Heart right ventricle (tissue), 16 donors: ENCODE results near the gene CLCF1. TPM values are rescaled to one million over a fixed set of nuclear protein-coding genes. Genes with fewer than 3 reads are reported as not detected.

Experiments
- ATAC-seq, 8 donors: fragments of 200-7000 bp; cut with Tn5 transposase; one replicate each; pipeline ENCODE4 v1.9.1; 2020; ENCODE audit warnings: mild to moderate bottlenecking in 8 of 8, moderate library complexity in 8 of 8, moderate number of reproducible peaks in 1 of 8
- DNase-seq, 2 donors: peaks; one replicate each; pipeline ENCODE4 v3.0.0-alpha.2; 2020
- H3K27ac ChIP-seq, 10 donors: fragments of 200-600 bp; sonication (generic) in 2 of 10; one replicate each; pipeline versions ENCODE4 v1.5.0 to v1.8.0; 2020 to 2022; ENCODE audit warnings: mild to moderate bottlenecking in 3 of 10
- H3K27me3 ChIP-seq, 7 donors: fragments of 200-600 bp; one replicate each; pipeline ENCODE4 v1.8.0; 2021 to 2022; ENCODE audit warnings: mild to moderate bottlenecking in 2 of 7
- H3K36me3 ChIP-seq, 9 donors: fragments of 200-600 bp; sonication (generic) in 1 of 9; one replicate each; pipeline versions ENCODE4 v1.5.0 to v1.8.0; 2020 to 2022; ENCODE audit warnings: mild to moderate bottlenecking in 2 of 9
- H3K4me1 ChIP-seq, 9 donors: fragments of 200-600 bp; sonication (generic) in 1 of 9; one replicate each; pipeline versions ENCODE4 v1.5.0 to v1.8.0; 2020 to 2022; ENCODE audit warnings: mild to moderate bottlenecking in 4 of 9
- H3K4me3 ChIP-seq, 10 donors: fragments of 200-600 bp; sonication (generic) in 2 of 10; one replicate each; pipeline versions ENCODE4 v1.5.0 to v1.8.0; 2020 to 2022; ENCODE audit warnings: mild to moderate bottlenecking in 7 of 10, moderate library complexity in 2 of 10
- H3K9me3 ChIP-seq, 11 donors: fragments of 200-600 bp in 10 of 11; sonication (generic) in 2 of 11; one replicate each; pipeline versions ENCODE4 v1.5.0 to v1.8.0; 2013 to 2022; ENCODE audit warnings: mild to moderate bottlenecking in 2 of 11, control low read depth in 1 of 11, moderate library complexity in 1 of 11
- CTCF ChIP-seq, 9 donors: fragments of 200-600 bp; sonication (generic) in 2 of 9; IDR thresholded peaks; one replicate each; pipeline versions ENCODE4 v1.5.0 to v1.8.0; 2021 to 2022; ENCODE audit warnings: antibody characterized with exemption in 9 of 9, mild to moderate bottlenecking in 5 of 9, moderate library complexity in 1 of 9
- WGBS, 2 donors: extraction: QIAGEN DNeasy Blood & Tissue Kit; methylation state at CpG; one replicate each; pipeline ENCODE4 v1.1.7; 2013; ENCODE audit warnings: inconsistent platforms in 1 of 2; 5-methylcytosine and 5-hydroxymethylcytosine counted together
- intact Hi-C, 10 donors: fragments of 100-400 bp; cut with DNase I; formaldehyde crosslinking; loops; one replicate each; pipeline versions ENCODE4 v1.11.1 to v1.14.2; 2022
- polyA plus RNA-seq, 2 donors: library from polyadenylated mRNA; stranded (reverse); fragments of 200-250 nt; gene quantifications; one replicate each; pipeline ENCODE4 v1.2.3, GENCODE V29; 2013
- total RNA-seq, 10 donors: library from RNA; stranded (reverse); fragmentation: NEBNext Ultra II Directional in 3 of 10; extraction: Animal tissue kit (Norgen Biotek cat#: 25700) in 3 of 10; gene quantifications; one replicate each; pipeline versions ENCODE4 v1.2.1 to v1.2.4, GENCODE V29; 2021 to 2023
- donor health status: Arrhythmogenic right ventricular cardiomyopathy.
- donor health status: ischemic (EF 13 %, LVEDD 7.1; RV severe dilation, severe dysfunction).
- donor health status: healthy with polysubstance abuse.
- donor health status: DM: no; HTN: yes; CAD: no.
- donor health status: DM: no; HTN: no; CAD: no.
- donor health status: ischemic (EF 25% LVEDD 6.9; RV normal size, moderate dysfunction).
- donor health status: ischemic (EF 25% LVEDD 5.7; RV mildly dilated, moderate dysfunction).
- donor health status: healthy.
- donor health status: DM: yes; HTN: yes; CAD: no.
- donor health status: Ischemic cardiomyopathy.
- donor health status: ischemic (EF 35%, LVEDD 5.7; RV mildly dilated, moderate dysfunction).
- donor health status: nonischemic (EF 11% LVEDD 7.7; RV severe dilation, severe dysfunction).
- donor health status: DM: yes; HTN: yes; CAD: no.
- donor health status: PGD.
- donor health status: ischemic (EF 29% LVEDD 5.4; RV normal size, mild dysfunction).
- donor health status: nonischemic (EF 23%, LVEDD 6.1; RV moderate dilation, normal function).

CLCF1 gene
- total and polyA plus RNA-seq, 12 donors = 0.31 to 12.3 (median 1.2) TPM

- peak overlapping the region in 4 of 10 donors; percentile 1 to 56 (median 22) for H3K27ac ChIP-seq
- WGBS, 2 donors = 54 to 56% methylated on average over 13 of the region's 13 CpGs
- no peaks in the 10 kb centered on the region for H3K27me3 ChIP-seq
- H3K9me3 ChIP-seq = no peaks in the 10 kb centered on the region
- peaks cover 0 to 65% (median 26%) of the 10 kb centered on the region in 9 donors for H3K36me3 ChIP-seq
- TF ChIP-seq CTCF (IDR thresholded peaks at IDR 0.05) = no peak
- H3K4me1 ChIP-seq = peaks cover 4 to 57% (median 44%) of the 10 kb centered on the region in 9 donors
- DNase-seq (no peak), ATAC-seq (no peak)
- H3K4me3 ChIP-seq = no peak overlapping the region
- intact Hi-C loops = loop anchor here in 2 of 10 donors (2.0 to 10.0 kb wide), 2 partner anchors 108 to 110 kb away; partner anchors contain the start of genes CDK2AP2 (in 1 of the 2) and PITPNM1 (in 1 of the 2)
Measured at GRCh38 chr11:67396587-67397389, 23.4 kb upstream of the CLCF1 start.

GRCh38 chr11:67396259-67396581 is 22.8 kb upstream of the CLCF1 start:
- intact Hi-C loops = loop anchor here in 2 of 10 donors (2.0 to 10.0 kb wide), 2 partner anchors 109 to 111 kb away; partner anchors contain the start of genes CDK2AP2 (in 1 of the 2) and PITPNM1 (in 1 of the 2)
- peak overlapping the region in 1 of 10 donors; percentile 21 for H3K27ac ChIP-seq
- no peak for TF ChIP-seq CTCF (IDR thresholded peaks at IDR 0.05)
- WGBS, 2 donors = 93% methylated on average over 7 of the region's 7 CpGs
- no peak for DNase-seq
- H3K9me3 ChIP-seq = no peaks in the 10 kb centered on the region
- no peak for ATAC-seq
- H3K4me1 ChIP-seq = peaks cover 4 to 57% (median 46%) of the 10 kb centered on the region in 9 donors
- H3K4me3 ChIP-seq = no peak overlapping the region
- H3K36me3 ChIP-seq = peaks cover 0 to 65% (median 26%) of the 10 kb centered on the region in 9 donors
- no peaks in the 10 kb centered on the region for H3K27me3 ChIP-seq

GRCh38 chr11:67395555-67396258 is 22.3 kb upstream of the CLCF1 start:
- TF ChIP-seq CTCF (IDR thresholded peaks at IDR 0.05) = no peak
- intact Hi-C loops = loop anchor here in 2 of 10 donors (2.0 to 10.0 kb wide), 2 partner anchors 109 to 111 kb away; partner anchors contain the start of genes CDK2AP2 (in 1 of the 2) and PITPNM1 (in 1 of the 2)
- ATAC-seq = no peak
- no peak overlapping the region for H3K27ac ChIP-seq
- 86 to 87% methylated on average over 19 of the region's 19 CpGs for WGBS, 2 donors
- no peaks in the 10 kb centered on the region for H3K27me3 ChIP-seq
- DNase-seq = no peak
- no peaks in the 10 kb centered on the region for H3K9me3 ChIP-seq
- H3K36me3 ChIP-seq = peaks cover 0 to 65% (median 26%) of the 10 kb centered on the region in 9 donors
- H3K4me1 ChIP-seq = peaks cover 4 to 59% (median 49%) of the 10 kb centered on the region in 9 donors
- no peak overlapping the region for H3K4me3 ChIP-seq

GRCh38 chr11:67393990-67394389 is 20.6 kb upstream of the CLCF1 start:
- ATAC-seq (no peak), DNase-seq (no peak)
- H3K27me3 ChIP-seq = no peaks in the 10 kb centered on the region
- no peaks in the 10 kb centered on the region for H3K9me3 ChIP-seq
- no peak for TF ChIP-seq CTCF (IDR thresholded peaks at IDR 0.05)
- peaks cover 4 to 46% (median 38%) of the 10 kb centered on the region in 9 donors for H3K4me1 ChIP-seq
- H3K4me3 ChIP-seq = no peak overlapping the region
- H3K36me3 ChIP-seq = peaks cover 0 to 48% (median 20%) of the 10 kb centered on the region in 9 donors
- intact Hi-C loops = loop anchor here in 2 of 10 donors (5.0 to 10.0 kb wide), 2 partner anchors 73 to 111 kb away; partner anchors contain the start of genes CDK2AP2 (in 1 of the 2), PITPNM1 (in 1 of the 2) and TMEM134 (in 1 of the 2)
- WGBS, 2 donors = 74 to 76% methylated on average over 5 of the region's 5 CpGs
- no peak overlapping the region for H3K27ac ChIP-seq
